ENCODE results near the gene NAIF1.

- TF ChIP-seq CTCF (IDR thresholded peaks at IDR 0.05) (no peak), POLR2A (IDR thresholded peaks at IDR 0.05) (no peak)
Observed at GRCh38 chr9:128091571-128091970, 24.5 kb upstream of the NAIF1 start.
